Measurements from ENCODE around the gene IP6K3. TPM values are rescaled to one million over a fixed set of nuclear protein-coding genes. Genes with fewer than 3 reads are reported as not detected.

The IP6K3 gene
- total RNA-seq, 1 donor from 2014 or later = 2.7 TPM

DNA sequence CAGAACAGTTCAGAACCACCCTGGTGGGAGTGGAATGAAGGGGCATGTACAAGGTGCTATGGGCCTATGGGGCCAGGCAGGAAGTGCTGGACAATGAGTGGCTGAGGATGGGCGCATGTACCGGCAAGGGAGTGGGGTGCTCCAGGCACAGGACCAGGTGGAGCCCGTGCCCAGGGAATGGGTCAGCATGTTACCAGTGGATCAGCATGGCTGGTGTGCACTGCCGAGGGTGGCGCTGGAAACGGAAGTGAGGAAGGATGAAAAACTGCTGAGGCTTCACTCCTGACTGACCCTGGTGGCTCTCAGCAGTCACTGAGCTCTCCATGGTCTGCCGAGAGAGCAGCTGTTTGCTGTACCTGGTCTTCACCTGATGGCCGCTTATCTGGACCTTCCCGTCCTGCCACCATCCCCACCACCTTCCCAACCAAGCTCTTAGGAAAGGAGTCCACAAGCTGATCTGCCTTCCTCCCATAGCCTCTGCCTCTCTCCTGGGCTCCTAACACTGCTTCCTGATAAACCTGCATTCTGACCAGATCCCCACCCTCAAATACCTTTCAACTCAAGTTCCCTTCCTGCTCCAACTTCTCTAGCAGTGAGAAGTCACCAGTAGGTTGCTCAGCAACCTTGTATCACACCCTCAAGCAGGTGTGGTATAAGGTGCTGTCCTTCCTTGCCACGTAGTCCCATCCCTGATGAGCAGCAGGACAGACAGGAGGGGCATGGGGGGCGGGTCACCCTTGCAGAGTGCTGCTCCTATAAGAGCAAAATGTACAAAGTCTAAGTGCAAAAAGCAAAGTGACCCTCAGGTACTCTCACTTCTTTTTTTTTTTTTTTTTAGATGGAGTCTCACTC is 42.3 kb downstream of the IP6K3 start:
- H3K36me3 Mint-ChIP-seq (ENCODE audit: unreplicated experiment) = peaks cover 5% of the 10 kb centered on the region
- peaks cover 34% of the 10 kb centered on the region for H3K4me1 Mint-ChIP-seq (ENCODE audit: low read depth, unreplicated experiment)
- H3K4me3 Mint-ChIP-seq (ENCODE audit: unreplicated experiment) = no peak overlapping the region
- no peak for TF ChIP-seq CTCF (IDR thresholded peaks at IDR 0.05; ENCODE audit: partially characterized antibody, unreplicated experiment)
- peaks cover 2% of the 10 kb centered on the region for H3K27me3 Mint-ChIP-seq (ENCODE audit: unreplicated experiment)
- H3K9me3 Mint-ChIP-seq (ENCODE audit: unreplicated experiment) = peaks cover 9% of the 10 kb centered on the region
- H3K27ac Mint-ChIP-seq (ENCODE audit: unreplicated experiment) = no peak overlapping the region
- DNase-seq = no peak

DNA sequence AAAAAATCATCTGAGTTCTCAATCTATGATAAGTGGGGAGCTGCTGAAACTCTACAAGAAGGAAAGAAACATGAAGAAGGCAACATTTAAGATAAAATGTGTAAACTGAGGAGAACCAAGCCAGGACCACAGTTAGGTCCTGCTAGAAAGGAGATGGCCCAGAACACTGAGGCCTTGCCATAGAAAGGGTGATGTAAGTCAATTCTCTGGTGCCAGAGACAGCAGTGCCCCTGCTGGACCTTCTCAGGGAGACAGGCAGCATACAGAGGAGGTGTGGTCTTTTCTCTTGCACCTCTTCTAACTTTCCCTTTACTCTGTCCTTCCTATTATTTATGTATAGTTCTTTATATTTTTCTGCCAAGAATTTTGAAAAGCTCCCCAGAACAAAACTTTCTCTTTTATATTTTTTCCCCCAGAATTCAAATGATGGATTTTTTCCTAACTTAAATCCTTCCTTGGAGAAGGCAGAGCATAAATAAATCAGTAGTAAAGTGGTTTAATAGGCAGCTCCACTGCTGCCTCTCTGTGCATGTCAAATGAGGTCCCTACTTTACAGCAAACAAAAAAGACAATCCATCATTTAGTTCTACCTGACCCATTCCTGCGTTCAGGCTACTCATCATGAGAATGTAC is 44.2 kb downstream of the IP6K3 start:
- peak; percentile 36 for TF ChIP-seq CTCF (IDR thresholded peaks at IDR 0.05; ENCODE audit: partially characterized antibody, unreplicated experiment)
- peak overlapping the region; percentile 18 for H3K4me3 Mint-ChIP-seq (ENCODE audit: unreplicated experiment)
- H3K9me3 Mint-ChIP-seq (ENCODE audit: unreplicated experiment) = peaks cover 7% of the 10 kb centered on the region
- DNase-seq = no peak
- H3K27ac Mint-ChIP-seq (ENCODE audit: unreplicated experiment) = peak overlapping the region; percentile 100
- peaks cover 32% of the 10 kb centered on the region for H3K4me1 Mint-ChIP-seq (ENCODE audit: low read depth, unreplicated experiment)
- no peaks in the 10 kb centered on the region for H3K36me3 Mint-ChIP-seq (ENCODE audit: unreplicated experiment)
- H3K27me3 Mint-ChIP-seq (ENCODE audit: unreplicated experiment) = peaks cover 5% of the 10 kb centered on the region

- H3K9me3 Mint-ChIP-seq (ENCODE audit: unreplicated experiment) = peaks cover 7% of the 10 kb centered on the region
- TF ChIP-seq CTCF (IDR thresholded peaks at IDR 0.05; ENCODE audit: partially characterized antibody, unreplicated experiment) = peak; percentile 78
- H3K36me3 Mint-ChIP-seq (ENCODE audit: unreplicated experiment) = no peaks in the 10 kb centered on the region
- peak; percentile 84 for DNase-seq
- peak overlapping the region; percentile 77 for H3K27ac Mint-ChIP-seq (ENCODE audit: unreplicated experiment)
- no peak overlapping the region for H3K4me3 Mint-ChIP-seq (ENCODE audit: unreplicated experiment)
- peaks cover 5% of the 10 kb centered on the region for H3K27me3 Mint-ChIP-seq (ENCODE audit: unreplicated experiment)
- H3K4me1 Mint-ChIP-seq (ENCODE audit: low read depth, unreplicated experiment) = peaks cover 46% of the 10 kb centered on the region
Observed at GRCh38 chr6:33700391-33701050, 46.2 kb downstream of the IP6K3 start.

DNA sequence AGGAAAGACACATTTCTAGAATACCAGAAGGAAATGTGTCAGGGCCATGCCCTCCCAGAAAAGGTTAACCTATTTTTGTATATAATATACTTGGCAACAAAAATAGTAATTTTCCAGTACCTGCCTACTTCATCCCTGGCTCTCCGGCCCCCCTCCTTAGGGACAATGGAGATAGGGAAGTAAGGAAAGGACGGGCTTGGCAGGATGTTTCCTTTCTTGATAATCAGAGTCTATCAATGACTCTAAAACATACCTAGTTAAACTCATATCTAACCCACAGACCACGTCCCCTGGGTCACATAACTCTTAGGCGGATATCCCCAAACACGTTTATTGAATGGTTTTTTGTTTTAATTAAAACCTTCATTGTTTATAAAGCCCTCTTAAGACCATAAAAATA is 47.0 kb downstream of the IP6K3 start:
- TF ChIP-seq CTCF (IDR thresholded peaks at IDR 0.05; ENCODE audit: partially characterized antibody, unreplicated experiment) = no peak
- peaks cover 5% of the 10 kb centered on the region for H3K27me3 Mint-ChIP-seq (ENCODE audit: unreplicated experiment)
- peak overlapping the region; percentile 77 for H3K27ac Mint-ChIP-seq (ENCODE audit: unreplicated experiment)
- no peak overlapping the region for H3K4me3 Mint-ChIP-seq (ENCODE audit: unreplicated experiment)
- peaks cover 47% of the 10 kb centered on the region for H3K4me1 Mint-ChIP-seq (ENCODE audit: low read depth, unreplicated experiment)
- no peak for DNase-seq
- no peaks in the 10 kb centered on the region for H3K36me3 Mint-ChIP-seq (ENCODE audit: unreplicated experiment)
- peaks cover 8% of the 10 kb centered on the region for H3K9me3 Mint-ChIP-seq (ENCODE audit: unreplicated experiment)
